ENCODE results near the gene MTMR10. TPM values are rescaled to one million over a fixed set of nuclear protein-coding genes. Genes with fewer than 3 reads are reported as not detected.
A peak's percentile ranks its signal among the peaks of the same experiment; 100 is the strongest.

MTMR10 gene, protein sequence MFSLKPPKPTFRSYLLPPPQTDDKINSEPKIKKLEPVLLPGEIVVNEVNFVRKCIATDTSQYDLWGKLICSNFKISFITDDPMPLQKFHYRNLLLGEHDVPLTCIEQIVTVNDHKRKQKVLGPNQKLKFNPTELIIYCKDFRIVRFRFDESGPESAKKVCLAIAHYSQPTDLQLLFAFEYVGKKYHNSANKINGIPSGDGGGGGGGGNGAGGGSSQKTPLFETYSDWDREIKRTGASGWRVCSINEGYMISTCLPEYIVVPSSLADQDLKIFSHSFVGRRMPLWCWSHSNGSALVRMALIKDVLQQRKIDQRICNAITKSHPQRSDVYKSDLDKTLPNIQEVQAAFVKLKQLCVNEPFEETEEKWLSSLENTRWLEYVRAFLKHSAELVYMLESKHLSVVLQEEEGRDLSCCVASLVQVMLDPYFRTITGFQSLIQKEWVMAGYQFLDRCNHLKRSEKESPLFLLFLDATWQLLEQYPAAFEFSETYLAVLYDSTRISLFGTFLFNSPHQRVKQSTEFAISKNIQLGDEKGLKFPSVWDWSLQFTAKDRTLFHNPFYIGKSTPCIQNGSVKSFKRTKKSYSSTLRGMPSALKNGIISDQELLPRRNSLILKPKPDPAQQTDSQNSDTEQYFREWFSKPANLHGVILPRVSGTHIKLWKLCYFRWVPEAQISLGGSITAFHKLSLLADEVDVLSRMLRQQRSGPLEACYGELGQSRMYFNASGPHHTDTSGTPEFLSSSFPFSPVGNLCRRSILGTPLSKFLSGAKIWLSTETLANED
- total RNA-seq, result 10 to 100 TPM; 16.6 to 41.2 (median 28.0) TPM

- H3K27me3 ChIP-seq, result no peaks in the 10 kb centered on the region
- peaks cover 0 to 16% (median 0%) of the 10 kb centered on the region in 3 donors for H3K36me3 ChIP-seq
- peaks cover 15 to 53% (median 26%) of the 10 kb centered on the region in 3 donors for H3K4me1 ChIP-seq
- DNase-seq, result peak; percentile 36
- H3K27ac ChIP-seq, result peak within 1 kb of the TSS; percentile 96 to 99 (median 98)
- H3K4me3 ChIP-seq, result peak within 1 kb of the TSS; percentile 76 to 99 (median 92)
- WGBS, 2 donors, result 0% methylated on average over 4 to 6 of the region's 114 CpGs
- no peaks in the 10 kb centered on the region for H3K9me3 ChIP-seq
- intact Hi-C loops (cut with DNase I), result no loop called here
- TF ChIP-seq CTCF (IDR thresholded peaks at IDR 0.05) (peak in 4 of 6 experiments; percentile 6 to 17 (median 12)), POLR2A (IDR thresholded peaks at IDR 0.05) (peak in 3 of 4 donors; percentile 68 to 93 (median 91))
Observed at GRCh38 chr15:30991255-30992235, at the start of gene MTMR10. Gene MTMR10, minus strand, starts transcription at chr15:30991628. Its CDS starts 122 bp downstream, at chr15:30991506.

- DNase-seq, result no peak
- no peaks in the 10 kb centered on the region for H3K36me3 ChIP-seq
- TF ChIP-seq CTCF (IDR thresholded peaks at IDR 0.05), result no peak
- no peak for TF ChIP-seq POLR2A (IDR thresholded peaks at IDR 0.05)
- no peak overlapping the region for H3K4me3 ChIP-seq
- no peaks in the 10 kb centered on the region for H3K4me1 ChIP-seq
- no peaks in the 10 kb centered on the region for H3K9me3 ChIP-seq
- H3K27ac ChIP-seq, result no peak overlapping the region
- intact Hi-C loops (cut with DNase I), result no loop called here
- 88 to 90% methylated on average over 6 to 7 of the region's 8 CpGs for WGBS, 2 donors
- no peaks in the 10 kb centered on the region for H3K27me3 ChIP-seq
Observed at GRCh38 chr15:31040611-31041010, 49.2 kb upstream of the MTMR10 start.

GRCh38 chr15:31039961-31040360 is 48.5 kb upstream of the MTMR10 start:
- TF ChIP-seq POLR2A (IDR thresholded peaks at IDR 0.05), result no peak

GRCh38 chr15:31037731-31038477 is 46.5 kb upstream of the MTMR10 start:
- no peaks in the 10 kb centered on the region for H3K27me3 ChIP-seq
- intact Hi-C loops (cut with DNase I), result no loop called here
- peaks cover 0 to 14% (median 8%) of the 10 kb centered on the region in 3 donors for H3K4me1 ChIP-seq
- no peak overlapping the region for H3K4me3 ChIP-seq
- 91 to 94% methylated on average over 10 of the region's 10 CpGs for WGBS, 2 donors
- H3K27ac ChIP-seq, result no peak overlapping the region
- TF ChIP-seq POLR2A (IDR thresholded peaks at IDR 0.05), result no peak
- no peak for TF ChIP-seq CTCF (IDR thresholded peaks at IDR 0.05)
- DNase-seq, result no peak
- no peaks in the 10 kb centered on the region for H3K36me3 ChIP-seq
- H3K9me3 ChIP-seq, result no peaks in the 10 kb centered on the region

More at GRCh38 chr15:31039961-31040360, 48.5 kb upstream of the MTMR10 start:
- WGBS, 2 donors, result 85 to 95% methylated on average over 11 to 12 of the region's 16 CpGs
- H3K4me1 ChIP-seq, result no peaks in the 10 kb centered on the region
- intact Hi-C loops (cut with DNase I), result no loop called here
- H3K4me3 ChIP-seq, result no peak overlapping the region
- no peaks in the 10 kb centered on the region for H3K36me3 ChIP-seq
- no peaks in the 10 kb centered on the region for H3K9me3 ChIP-seq
- DNase-seq, result no peak
- H3K27ac ChIP-seq, result no peak overlapping the region
- H3K27me3 ChIP-seq, result no peaks in the 10 kb centered on the region
